Endothelial cell of umbilical vein (primary cell): ENCODE data around the gene GRID1.

ENCODE experiments used
- CTCF ChIP-seq, 2 donors: IDR thresholded peaks; 1 replicate in 1 of 2; 2 replicates in 1 of 2; pipeline ENCODE4 v1.5.1; 2011; ENCODE audit warnings: low read length in 2 of 2, mild to moderate bottlenecking in 2 of 2, moderate library complexity in 2 of 2, control low read depth in 1 of 2, inconsistent platforms in 1 of 2, low read depth in 1 of 2; ENCODE audit not compliant: insufficient read depth in 1 of 2; ENCODE audit errors: extremely low read depth in 1 of 2
- EZH2 ChIP-seq: IDR thresholded peaks from 2 replicates; pipeline ENCODE4 v1.6.1; 2012; ENCODE audit warnings: borderline replicate concordance, low read depth, mild to moderate bottlenecking, moderate library complexity, low read length, inconsistent platforms; ENCODE audit not compliant: severe bottlenecking
- FOS ChIP-seq: IDR thresholded peaks from 2 replicates; pipeline ENCODE4 v1.6.1; 2011; ENCODE audit warnings: mild to moderate bottlenecking, low read length, moderate library complexity, borderline replicate concordance; ENCODE audit not compliant: insufficient read depth
- JUN ChIP-seq: IDR thresholded peaks from 2 replicates; pipeline ENCODE4 v1.6.1; 2011; ENCODE audit warnings: borderline replicate concordance, low read depth; ENCODE audit not compliant: insufficient read length, insufficient read depth
- MAX ChIP-seq: IDR thresholded peaks from 2 replicates; pipeline ENCODE4 v1.6.1; 2011; ENCODE audit not compliant: insufficient read depth, insufficient read length
- MYC ChIP-seq: IDR thresholded peaks from one replicate; pipeline ENCODE4 v1.6.1; 2011; ENCODE audit warnings: mild to moderate bottlenecking, low read depth, low read length
- POLR2A ChIP-seq: IDR thresholded peaks from 2 replicates; pipeline ENCODE4 v1.6.1; 2012; ENCODE audit warnings: low read depth, mild to moderate bottlenecking, control low read depth, low read length
- POLR2AphosphoS5 ChIP-seq: IDR thresholded peaks from 2 replicates; pipeline ENCODE4 v1.6.1; 2012; ENCODE audit warnings: low read depth, mild to moderate bottlenecking, control low read depth, low read length, moderate library complexity; ENCODE audit not compliant: insufficient read depth

- TF ChIP-seq CTCF (IDR thresholded peaks at IDR 0.05; ENCODE audit: extremely low read depth in 1 of 2, insufficient read depth in 1 of 2, low read depth in 1 of 2, low read length in 2 of 2) (no peak), MAX (no peak), JUN (no peak), POLR2AphosphoS5 (no peak), MYC (no peak), POLR2A (no peak), EZH2 (no peak), FOS (no peak)
Observed at GRCh38 chr10:86043236-86043635, 323.4 kb downstream of the GRID1 start.
